Measurements from ENCODE around the gene KLHDC3.

KLHDC3 gene, protein sequence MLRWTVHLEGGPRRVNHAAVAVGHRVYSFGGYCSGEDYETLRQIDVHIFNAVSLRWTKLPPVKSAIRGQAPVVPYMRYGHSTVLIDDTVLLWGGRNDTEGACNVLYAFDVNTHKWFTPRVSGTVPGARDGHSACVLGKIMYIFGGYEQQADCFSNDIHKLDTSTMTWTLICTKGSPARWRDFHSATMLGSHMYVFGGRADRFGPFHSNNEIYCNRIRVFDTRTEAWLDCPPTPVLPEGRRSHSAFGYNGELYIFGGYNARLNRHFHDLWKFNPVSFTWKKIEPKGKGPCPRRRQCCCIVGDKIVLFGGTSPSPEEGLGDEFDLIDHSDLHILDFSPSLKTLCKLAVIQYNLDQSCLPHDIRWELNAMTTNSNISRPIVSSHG

DNA sequence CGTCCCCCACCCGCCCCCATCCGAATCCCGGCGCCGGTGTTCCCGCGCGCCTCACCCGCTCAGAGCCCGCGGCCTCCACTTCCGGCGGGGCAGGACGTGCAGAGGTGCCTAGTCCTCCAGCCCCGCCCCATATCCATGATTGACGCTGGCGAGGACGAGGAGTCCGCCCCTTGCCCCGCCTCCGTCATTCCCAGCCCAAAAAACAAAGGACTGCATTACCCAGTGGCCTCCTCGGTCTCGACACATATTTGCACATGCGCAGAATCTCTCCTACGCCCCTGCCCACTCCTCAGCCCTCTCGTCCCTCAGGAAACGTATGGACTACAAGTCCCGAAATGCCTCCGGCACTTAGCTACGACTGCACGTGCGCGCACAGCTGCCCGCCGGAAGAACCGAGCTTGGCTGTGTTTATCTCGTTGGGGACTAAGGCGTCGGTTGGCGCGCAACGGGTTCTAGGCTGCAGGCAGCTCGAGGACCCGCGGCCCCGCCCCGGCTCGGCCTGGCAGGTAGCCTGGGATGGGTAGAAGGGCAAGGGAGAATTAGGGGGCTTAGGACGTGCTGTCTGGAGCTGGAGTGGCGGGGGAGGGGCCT lies at the start of gene KLHDC3, which contains the start of gene MEA1:
Gene KLHDC3 (plus strand): TSS at position 407 of the 591 bp plus-strand sequence. CDS start 2,944 bp downstream, outside the sequence.
Gene MEA1 (minus strand): TSS at position 104 of the 591 bp plus-strand sequence. CDS start 133 bp downstream, outside the sequence.
- DNase-seq (ENCODE audit: low read depth), result peak; percentile 98

DNA sequence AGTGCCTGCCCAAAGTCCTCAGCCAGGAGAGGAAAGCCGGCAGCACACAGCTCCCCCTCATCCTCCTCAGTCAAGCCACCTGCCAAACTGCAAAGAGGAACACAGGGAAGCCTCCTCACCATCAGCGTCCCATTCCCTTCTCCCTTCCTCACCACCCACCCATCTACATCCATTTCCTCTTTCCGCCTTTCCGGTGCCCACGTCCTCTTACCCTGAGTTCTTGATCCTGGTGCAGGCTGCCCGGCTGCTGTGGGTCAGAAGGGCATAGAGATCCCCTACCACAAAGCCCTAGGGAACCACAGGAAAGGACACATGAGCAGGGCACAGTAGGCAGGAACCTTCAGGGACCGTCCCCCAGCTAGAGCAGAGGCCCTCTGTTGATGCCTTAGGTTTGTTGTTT lies 47.5 kb upstream of the KLHDC3 start:
- DNase-seq (ENCODE audit: low read depth), result no peak

DNA sequence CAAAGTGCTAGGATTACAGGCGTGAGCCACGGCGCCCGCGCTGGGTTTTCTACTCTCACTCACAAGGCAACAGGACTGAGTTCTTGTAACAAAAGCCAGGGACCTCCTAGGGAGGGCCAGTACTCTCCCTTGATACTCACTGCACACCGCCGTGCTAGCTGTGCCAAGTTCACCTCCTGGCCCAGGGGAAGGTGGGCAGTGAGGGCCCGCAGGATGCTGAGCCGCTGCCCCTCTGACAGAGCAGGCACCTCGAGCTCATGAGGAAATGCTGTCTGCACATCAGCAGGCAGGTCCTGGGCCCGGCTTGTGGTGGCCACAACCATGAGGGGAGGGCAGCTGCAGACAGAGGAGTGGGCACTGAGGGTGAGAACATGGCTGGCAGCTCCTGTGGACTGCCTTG lies 46.8 kb upstream of the KLHDC3 start:
- DNase-seq (ENCODE audit: low read depth), result no peak

DNA sequence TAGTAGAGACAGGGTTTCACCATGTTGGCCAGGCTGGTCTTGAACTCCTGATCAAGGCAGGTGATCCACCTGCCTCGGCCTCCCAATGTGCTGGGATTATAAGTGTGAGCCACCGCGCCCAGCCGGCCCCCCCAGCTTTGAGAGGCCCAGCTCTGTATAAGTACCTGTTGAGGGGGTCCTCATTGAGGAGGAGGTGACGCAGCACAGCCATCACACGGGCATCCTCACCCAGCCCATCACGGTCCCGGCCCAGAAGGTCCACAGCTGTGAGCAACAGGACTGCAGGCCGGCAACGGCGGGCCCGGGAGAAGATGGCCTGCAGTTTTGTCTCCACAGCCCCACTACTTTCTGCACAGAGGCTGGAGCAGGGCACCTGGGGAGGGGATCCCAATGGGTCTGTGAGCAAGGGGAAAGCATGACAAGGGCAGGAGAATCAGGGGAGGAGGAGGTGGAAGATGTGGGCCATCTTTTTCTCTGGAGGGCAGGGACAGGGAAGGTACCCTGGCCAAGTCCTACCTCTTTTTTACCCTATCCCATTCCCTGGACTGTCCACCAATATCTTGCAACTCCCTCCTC lies 45.8 kb upstream of the KLHDC3 start:
- DNase-seq (ENCODE audit: low read depth), result no peak

DNA sequence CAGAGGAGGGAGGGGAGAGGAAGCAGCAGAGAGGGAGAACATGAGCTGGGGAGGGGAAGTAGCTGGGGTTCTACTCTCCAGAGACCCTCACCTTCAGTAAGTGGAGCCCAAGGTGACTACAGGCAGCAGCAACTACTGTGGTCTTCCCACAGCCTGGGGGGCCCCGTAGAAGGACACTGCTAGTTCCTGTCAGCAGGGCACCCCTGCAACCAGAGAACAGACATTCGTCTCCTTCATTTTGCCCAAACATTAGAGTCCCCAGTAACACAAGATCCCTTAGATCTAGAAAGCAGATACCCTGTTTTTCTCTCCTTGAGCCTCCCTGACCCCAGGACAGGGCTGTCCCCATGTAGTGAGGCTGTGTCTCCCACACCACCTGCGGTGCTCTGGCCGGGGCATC lies 45.3 kb upstream of the KLHDC3 start:
- DNase-seq (ENCODE audit: low read depth), result no peak

DNA sequence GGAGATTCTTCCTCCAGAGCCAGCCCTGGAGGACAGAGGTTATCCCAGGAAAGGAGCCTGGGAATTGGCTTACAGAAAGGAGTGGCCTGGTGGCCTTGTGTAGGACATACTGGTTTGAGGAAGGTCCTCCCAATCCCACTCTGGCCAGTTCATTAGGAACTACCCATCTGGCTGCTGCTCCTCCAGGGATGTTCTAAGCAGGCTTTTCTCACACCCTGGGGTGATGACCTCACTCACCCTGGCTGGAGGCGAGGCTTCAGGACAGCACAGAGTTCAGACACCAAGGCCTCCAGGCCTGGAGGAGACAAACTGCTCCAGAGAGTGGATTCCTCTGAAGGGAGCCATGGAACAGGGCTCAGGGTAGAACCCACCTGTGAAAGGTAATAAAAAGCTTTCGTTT lies 44.6 kb upstream of the KLHDC3 start:
- no peak for DNase-seq (ENCODE audit: low read depth)

DNA sequence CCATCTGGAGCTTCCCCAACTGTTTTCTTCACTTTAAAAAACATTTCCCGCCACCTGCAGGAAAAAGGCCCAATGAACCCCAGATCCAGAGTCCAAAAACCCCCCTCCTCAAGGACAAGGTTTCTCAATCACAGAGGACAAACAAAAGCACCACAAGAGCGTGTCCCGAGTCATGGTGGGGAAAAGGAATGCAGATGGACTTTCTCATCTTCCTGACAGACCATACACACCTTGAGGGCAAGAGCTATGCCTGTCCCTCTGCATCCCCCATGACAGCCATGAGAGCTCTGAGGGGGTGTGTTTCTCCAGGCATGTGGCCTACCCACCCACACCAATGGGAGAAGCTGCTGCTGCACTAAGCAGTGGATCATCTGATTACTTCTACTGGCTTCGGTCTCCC lies 44.1 kb upstream of the KLHDC3 start:
- DNase-seq (ENCODE audit: low read depth), result no peak

DNA sequence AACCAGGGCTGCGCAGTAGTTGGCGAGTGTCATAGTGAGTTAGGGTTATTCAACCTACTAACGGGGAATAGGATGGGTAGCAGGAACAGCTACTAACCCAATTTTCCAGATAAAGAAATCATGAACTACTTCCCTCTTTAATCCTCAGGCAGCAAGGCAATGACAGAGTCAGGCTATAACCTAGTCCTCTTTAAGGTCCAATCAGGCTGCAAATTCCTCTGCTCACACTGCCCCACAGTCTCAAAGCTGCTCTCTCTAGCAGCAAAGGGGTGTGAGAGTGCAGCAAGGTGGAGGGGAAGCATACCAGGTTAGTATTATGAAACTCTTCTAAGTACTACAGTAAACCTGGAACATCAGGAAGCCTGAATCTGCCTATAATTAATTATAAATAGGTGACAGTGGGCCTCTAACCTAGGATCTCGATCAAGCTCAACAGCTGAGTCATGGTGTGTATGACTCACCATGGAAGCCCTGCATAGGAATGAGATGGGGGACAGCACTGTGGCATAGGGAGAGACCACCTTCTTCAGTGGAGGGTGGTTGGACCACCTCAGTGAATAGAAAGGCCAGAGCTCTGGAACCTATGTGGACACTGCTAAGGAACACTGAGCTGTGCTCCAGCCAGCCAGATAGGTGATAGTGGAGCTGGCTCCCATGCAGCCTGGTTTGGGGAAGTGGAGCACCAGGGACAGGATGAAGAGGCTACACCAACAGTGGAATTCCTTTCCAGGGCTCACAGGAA lies 43.0 kb upstream of the KLHDC3 start:
- no peak for DNase-seq (ENCODE audit: low read depth)

DNA sequence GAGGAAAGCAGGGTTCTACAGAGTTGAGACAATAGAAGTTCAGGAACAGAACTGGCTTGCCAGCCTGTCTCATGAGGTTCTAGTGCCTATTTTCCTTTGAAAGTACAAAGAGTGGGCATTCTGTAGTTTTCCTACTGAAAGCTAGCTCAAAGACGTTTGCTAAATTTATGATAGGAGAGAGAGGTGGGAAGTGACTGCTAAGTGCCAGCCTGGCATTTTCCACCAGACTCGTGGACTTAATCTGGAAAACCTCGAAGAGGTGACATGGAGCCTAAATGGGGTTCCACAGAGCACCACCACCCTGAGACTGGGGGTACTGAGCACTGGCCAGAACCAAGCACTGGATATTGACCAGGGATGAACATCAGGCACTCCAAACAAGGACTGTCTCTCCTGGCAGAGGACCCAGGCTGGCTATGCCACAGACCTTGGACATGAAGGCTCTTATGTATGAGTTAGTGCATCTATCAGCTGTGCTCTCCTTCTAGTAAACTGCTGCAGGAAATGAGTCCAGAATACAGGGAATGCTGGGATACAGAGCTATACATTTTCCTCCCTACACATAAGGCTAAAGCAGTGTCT lies 42.2 kb upstream of the KLHDC3 start:
- no peak for DNase-seq (ENCODE audit: low read depth)

DNA sequence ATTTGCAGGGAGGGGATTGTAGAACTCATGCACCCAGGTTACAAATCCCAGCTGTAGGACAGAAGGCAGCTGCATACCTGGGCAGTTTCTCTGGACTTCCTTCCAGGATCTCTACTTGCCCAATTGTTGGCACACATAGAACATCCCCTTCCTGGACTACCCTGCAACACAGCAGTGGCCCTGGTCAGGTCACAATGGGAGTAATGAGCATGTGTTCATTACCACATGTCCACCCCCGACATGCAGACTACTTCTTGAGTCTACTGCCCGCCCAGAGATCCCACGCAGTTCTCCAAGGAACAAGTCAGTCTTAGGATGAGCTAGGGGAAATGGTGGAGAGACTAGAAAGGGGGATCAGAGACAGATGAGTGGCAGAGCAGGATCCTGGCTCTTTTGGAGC lies 40.1 kb upstream of the KLHDC3 start:
- no peak for DNase-seq (ENCODE audit: low read depth)

DNA sequence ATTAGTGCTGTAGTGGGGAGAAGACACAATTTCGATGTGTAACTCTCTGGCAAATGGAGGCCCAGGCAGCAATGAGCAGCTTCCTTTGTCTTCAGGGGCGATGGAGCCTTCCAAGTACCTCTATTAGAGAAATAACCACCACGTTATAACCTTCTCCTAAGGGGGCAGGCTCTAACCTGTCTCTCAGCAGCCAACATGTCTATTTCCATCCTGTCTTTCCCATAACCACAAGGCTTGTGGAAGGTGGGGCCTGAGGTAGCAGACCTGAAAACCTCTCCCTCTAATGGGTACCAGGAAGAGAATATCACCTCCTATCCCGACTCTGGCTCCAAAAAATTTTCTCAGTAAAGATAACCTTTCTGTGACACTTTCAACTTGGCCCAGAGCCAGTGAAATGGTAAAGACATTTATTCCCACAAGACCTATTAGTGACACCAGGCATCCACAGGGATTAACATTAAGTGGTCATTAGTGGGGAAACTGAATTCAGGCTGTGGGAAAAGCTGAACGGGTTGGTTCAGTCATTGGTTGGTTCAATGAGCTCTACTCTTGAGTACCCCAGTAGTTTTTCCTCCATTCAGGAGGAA lies 39.0 kb upstream of the KLHDC3 start:
- DNase-seq (ENCODE audit: low read depth), result no peak

DNA sequence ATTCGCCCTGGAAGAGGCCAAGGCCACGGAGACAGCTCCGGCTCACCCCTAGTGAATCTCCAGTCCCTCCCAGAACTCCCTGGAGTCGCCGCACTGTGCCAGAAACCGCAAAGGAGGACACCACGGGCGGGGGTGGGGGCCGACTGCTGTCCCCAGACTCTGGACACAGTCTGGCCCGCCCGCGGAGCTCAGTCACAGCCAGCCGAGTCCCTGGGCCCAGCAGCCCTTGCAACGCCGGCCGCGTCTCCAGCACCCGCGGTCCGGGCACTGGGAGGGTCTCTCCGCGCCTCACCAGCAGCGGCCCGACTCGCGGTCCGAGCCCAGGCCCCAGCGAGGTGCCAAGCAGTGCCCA lies 35.6 kb upstream of the KLHDC3 start:
- DNase-seq (ENCODE audit: low read depth), result no peak

DNA sequence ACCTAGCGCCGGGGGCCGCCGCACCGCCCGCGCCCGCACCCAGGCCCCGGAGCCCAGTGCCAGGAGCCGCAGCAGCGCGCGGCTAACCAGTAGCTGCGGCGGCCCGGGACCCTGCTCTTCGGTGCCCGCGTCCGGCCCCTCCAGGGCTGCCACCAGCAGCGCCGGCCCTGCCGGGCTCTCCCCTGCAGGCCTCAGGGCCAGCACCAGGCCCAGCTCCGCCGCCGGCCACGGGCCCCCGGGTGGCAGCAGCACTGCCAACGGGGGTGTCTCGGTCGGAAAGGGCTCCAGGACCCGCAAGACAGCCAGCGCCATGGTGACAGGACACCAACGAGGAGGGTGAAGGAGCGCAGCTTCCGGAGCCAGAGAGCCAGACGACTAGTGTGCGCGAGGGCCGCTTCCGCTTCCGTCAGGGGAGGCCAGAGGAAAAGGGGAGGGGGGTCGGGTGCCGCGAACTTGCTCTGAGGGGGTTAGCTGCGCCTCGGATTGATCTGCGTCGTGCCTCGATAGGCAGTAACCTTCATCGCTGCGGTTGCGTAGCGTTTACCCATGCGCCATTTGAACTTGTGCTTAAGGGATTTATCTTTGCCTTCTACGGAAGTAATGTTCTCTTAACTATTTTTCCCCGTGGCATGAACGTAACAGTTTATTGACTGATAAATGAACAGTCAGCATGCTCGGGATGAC lies 35.1 kb upstream of the KLHDC3 start, which contains the start of gene PEX6:
Gene PEX6 (minus strand): TSS at position 343 of the 684 bp plus-strand sequence. CDS start 31 bp downstream, at position 312.
- peak; percentile 91 for DNase-seq (ENCODE audit: low read depth)

DNA sequence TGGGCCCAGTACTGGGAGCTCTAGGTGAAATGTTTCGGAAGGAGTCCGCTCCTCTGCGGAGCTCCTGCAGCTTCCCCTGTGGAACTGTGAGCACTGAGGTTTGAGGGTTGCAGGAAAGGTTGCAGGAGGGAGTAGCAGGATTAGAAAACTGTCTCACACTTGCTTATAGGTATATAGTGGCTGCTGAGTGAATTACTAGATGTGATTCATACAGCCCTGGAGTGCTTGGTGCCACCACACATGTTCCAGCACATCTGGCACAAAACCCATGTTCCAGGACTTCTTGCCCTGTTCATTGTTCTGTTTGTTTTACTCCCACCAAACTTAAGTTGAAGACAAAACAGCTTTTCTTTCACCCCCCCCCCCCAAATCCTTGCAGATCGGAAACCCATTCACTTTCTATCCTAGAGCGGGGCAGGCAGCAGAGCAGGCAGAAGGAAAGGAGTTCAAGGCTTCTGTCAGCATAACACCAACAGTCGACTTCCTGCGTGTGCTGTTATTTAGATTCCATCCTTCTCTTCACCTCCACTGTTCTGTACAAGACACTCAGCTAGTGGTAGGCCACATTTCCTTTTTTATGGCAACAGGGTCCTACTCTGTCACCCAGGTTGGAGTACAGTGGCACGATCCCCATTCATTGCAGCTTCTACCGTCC lies 34.4 kb upstream of the KLHDC3 start:
- DNase-seq (ENCODE audit: low read depth), result no peak

DNA sequence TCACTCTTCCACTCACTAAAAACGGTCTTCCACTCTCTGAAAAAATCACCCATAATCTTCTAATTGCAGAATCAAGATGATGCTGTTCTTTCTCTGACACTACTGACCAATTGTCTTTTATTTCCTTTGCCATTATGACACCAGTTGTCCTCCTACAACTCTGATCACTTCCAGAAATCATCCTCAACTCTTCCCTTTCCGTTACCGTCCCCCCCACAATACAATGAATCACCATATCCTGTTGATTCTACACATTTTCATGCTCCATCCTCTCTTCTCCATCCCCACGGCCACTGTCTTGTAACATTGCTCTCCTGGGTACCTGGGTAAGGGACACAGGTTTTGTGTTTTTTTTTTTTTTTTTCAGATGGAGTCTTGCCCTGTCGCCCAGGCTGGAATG lies 32.2 kb upstream of the KLHDC3 start:
- DNase-seq (ENCODE audit: low read depth), result no peak

DNA sequence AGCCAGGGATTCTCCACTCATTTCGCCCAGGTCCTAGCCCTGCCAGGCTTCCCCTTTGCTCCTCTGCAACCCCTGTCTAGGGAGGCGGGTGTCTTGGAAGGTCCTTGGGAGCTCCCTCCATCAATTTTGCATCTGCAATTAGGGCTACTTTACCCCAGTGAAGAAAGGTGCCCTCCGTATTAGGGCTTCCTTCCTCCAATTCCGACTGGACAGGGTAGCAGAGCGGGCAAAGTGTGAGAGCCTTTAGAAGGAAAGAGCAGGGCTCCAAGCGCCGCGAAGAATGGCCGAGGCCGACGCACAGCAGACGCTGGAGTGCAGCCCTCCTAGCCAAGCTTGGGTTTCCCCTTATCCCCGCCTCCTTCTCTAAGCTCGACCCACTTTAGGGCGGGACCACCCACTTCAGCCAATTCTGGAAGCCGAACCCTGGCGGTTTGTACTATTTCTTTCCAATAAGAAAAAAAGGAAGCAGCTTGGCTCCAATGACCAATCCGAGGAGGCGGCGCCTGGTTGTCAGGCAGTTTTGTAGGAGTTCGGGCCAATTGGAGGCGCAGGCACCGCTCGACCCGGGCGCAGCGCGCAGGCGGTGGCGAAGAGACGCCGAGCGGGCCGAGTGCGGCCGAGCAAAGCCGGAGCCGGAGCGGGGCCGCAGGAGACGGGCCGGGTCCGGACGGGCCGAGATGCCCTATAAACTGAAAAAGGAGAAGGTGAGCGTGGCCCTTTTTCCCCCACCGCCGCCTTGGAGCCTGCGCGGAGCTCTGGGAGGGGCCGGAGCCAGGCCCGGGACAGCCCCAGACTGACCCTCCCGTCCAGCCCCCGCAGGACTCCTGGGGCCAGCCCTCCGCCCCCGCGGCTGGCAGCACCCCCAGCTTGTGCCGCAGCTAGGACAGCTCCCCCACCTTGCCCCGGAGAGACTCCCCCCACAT lies 29.8 kb upstream of the KLHDC3 start, which contains the start of gene PPP2R5D:
Gene PPP2R5D (plus strand): TSS at position 570 of the 923 bp plus-strand sequence. CDS start 108 bp downstream, at position 678.
- peak; percentile 93 for DNase-seq (ENCODE audit: low read depth)

DNA sequence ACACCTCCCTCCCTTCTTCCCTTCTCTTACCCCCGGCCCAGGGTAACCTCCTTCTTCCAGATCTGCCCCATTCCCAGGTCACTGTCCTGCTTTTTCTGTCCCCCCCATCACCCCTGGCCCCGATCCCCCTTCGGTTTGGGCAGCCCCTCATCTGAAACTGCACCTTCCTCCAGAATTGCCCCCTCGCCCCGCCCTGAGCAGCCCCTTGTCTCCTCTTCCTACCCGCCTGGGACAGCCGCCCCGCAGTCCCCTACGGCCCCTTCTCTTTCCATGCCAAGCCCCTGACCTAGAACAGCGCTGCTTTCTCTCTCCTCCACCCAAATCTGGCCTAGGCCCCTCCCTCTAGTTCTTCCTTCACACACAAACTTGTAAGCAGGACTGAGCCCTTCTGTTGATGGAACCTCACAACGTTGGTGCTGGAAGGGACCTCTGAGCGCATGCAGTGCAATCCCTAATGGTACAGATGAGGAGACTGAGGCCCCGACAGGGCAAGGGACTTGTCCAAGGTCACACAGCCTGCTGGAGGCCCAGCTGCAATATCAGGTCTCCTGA lies 29.0 kb upstream of the KLHDC3 start:
- DNase-seq (ENCODE audit: low read depth), result no peak

DNA sequence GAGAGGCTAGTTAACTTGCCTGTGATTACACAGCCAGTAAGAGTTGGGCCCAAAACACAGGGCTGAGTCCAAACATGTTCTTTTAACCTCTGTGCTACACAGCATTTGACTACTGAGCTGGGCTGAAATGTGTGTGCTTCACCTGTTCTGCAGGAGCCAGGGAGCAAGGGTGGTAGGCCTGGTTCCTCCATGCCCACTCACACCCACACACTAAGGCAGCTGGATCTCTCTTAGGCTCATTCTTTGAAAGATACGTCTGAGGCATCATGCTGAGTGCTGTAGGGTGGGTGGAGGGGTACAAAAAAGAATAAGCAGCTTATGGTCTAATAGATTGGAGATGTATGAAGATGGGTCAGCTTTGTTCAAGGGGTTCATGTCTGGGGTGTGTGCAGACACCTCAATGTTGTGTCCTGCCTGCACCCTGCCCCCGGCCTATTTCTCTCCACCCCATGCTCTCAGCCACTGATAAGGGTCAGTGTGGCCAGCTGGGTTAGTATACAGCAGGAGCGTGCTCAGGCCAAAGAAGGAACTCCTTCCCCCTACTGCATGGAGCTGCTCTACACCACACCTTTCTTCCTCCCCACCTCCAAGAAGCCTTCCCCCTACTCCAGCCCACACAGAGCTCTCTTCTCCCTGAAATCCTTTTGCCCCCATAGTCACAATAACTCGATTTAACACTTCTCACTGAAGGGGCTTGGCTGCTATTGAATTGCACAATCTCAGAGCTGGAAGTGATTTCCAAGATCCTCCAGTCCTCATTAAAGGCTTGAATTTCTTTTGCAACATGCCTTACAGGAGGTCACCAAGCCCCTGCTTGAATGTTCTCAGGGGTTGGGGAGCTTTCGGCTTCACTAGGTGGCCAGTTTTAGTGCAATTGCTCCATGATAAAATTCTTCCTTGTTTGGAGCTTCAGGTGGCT lies 26.3 kb upstream of the KLHDC3 start:
- DNase-seq (ENCODE audit: low read depth), result no peak
